WTC11 (cell line): ENCODE data around the gene CD69. TPM values are rescaled to one million over a fixed set of nuclear protein-coding genes. Genes with fewer than 3 reads are reported as not detected.

ENCODE experiments used
- ATAC-seq: fragments of 200-7000 bp; cut with Tn5 transposase; 2 replicates; pipeline ENCODE4 v1.10.0; 2021; ENCODE audit warnings: mild to moderate bottlenecking, moderate library complexity
- CTCF ChIA-PET: fragments of 300-600 bp; sonication (Branson Sonifier 250); formaldehyde crosslinking; loops from one replicate; lab custom pipeline; 2021; ENCODE audit warnings: antibody characterized with exemption; lab: Charles Lee
- POLR2A ChIA-PET: fragments of 350-600 bp; sonication (Branson Sonifier 250); formaldehyde crosslinking; loops from one replicate; lab custom pipeline; 2021; ENCODE audit warnings: antibody characterized with exemption; lab: Charles Lee
- DNase-seq: peaks from one replicate; pipeline ENCODE4 v3.0.0; 2021; ENCODE audit warnings: low spot score
- H3K27ac Mint-ChIP-seq: 2 replicates; pipeline ENCODE4 v1.8.0; 2021; ENCODE audit warnings: mixed read lengths
- H3K27me3 Mint-ChIP-seq: 2 replicates; pipeline ENCODE4 v1.8.0; 2021; ENCODE audit warnings: low read depth, mild to moderate bottlenecking, moderate library complexity, mixed read lengths
- H3K36me3 Mint-ChIP-seq: 2 replicates; pipeline ENCODE4 v1.8.0; 2021; ENCODE audit warnings: mixed read lengths
- H3K4me1 Mint-ChIP-seq: 2 replicates; pipeline ENCODE4 v1.8.0; 2022; ENCODE audit warnings: mixed read lengths
- H3K4me3 Mint-ChIP-seq: 2 replicates; pipeline ENCODE4 v1.8.0; 2021; ENCODE audit warnings: mild to moderate bottlenecking, moderate library complexity, mixed read lengths
- H3K9me3 Mint-ChIP-seq: 2 replicates; pipeline ENCODE4 v1.8.0; 2021; ENCODE audit warnings: mixed read lengths
- ATF3 ChIP-seq: sonication (generic); formaldehyde crosslinking; conservative IDR thresholded peaks from 2 replicates; pipeline ENCODE4 v1.8.1; 2022; ENCODE audit warnings: mild to moderate bottlenecking, missing genetic modification reagents
- CBFB ChIP-seq: sonication (generic); formaldehyde crosslinking; IDR thresholded peaks from 2 replicates; pipeline ENCODE4 v1.8.1; 2022; ENCODE audit warnings: mild to moderate bottlenecking, low read depth, missing genetic modification reagents
- ELF4 ChIP-seq: sonication (generic); formaldehyde crosslinking; IDR thresholded peaks from 2 replicates; pipeline ENCODE4 v1.8.1; 2022; ENCODE audit warnings: low read depth, mild to moderate bottlenecking, moderate library complexity, missing genetic modification reagents
- GRHL2 ChIP-seq: fragments of 250-450 bp; sonication (Bioruptor Pico); IDR thresholded peaks from 2 replicates; pipeline ENCODE4 v1.8.0; 2022; ENCODE audit warnings: mild to moderate bottlenecking, moderate library complexity; ENCODE audit not compliant: insufficient replicate concordance, severe bottlenecking
- GTF2I ChIP-seq: fragments of 250-450 bp; sonication (Bioruptor Pico); conservative IDR thresholded peaks from 2 replicates; pipeline ENCODE4 v1.4.0; 2021; ENCODE audit warnings: mild to moderate bottlenecking
- JUN ChIP-seq: sonication (generic); formaldehyde crosslinking; IDR thresholded peaks from 2 replicates; pipeline ENCODE4 v1.8.0; 2023; ENCODE audit warnings: mild to moderate bottlenecking, missing genetic modification reagents
- MLX ChIP-seq: sonication (generic); formaldehyde crosslinking; IDR thresholded peaks from 2 replicates; pipeline ENCODE4 v1.8.1; 2023; ENCODE audit warnings: mild to moderate bottlenecking, missing genetic modification reagents, moderate library complexity
- SMAD3 ChIP-seq: sonication (generic); formaldehyde crosslinking; IDR thresholded peaks from 2 replicates; pipeline ENCODE4 v1.8.0; 2022; ENCODE audit warnings: missing genetic modification reagents, mild to moderate bottlenecking, borderline replicate concordance
- TEAD4 ChIP-seq: sonication (generic); formaldehyde crosslinking; IDR thresholded peaks from 2 replicates; pipeline ENCODE4 v1.8.0; 2022; ENCODE audit warnings: mild to moderate bottlenecking, missing genetic modification reagents
- ZNF121 ChIP-seq: sonication (generic); formaldehyde crosslinking; IDR thresholded peaks from 2 replicates; pipeline ENCODE4 v1.8.0; 2023; ENCODE audit warnings: missing genetic modification reagents
- ZNF138 ChIP-seq: sonication (generic); formaldehyde crosslinking; conservative IDR thresholded peaks from 2 replicates; pipeline ENCODE4 v1.8.1; 2022; ENCODE audit warnings: mild to moderate bottlenecking, moderate library complexity, missing genetic modification reagents
- ZNF423 ChIP-seq: fragments of 250-450 bp; sonication (Bioruptor Pico); IDR thresholded peaks from 2 replicates; pipeline ENCODE4 v2.1.2; 2022; ENCODE audit warnings: mild to moderate bottlenecking, moderate library complexity
- ZNF425 ChIP-seq: fragments of 250-450 bp; sonication (Bioruptor Pico); conservative IDR thresholded peaks from 2 replicates; pipeline ENCODE4 v1.9.0; 2021; ENCODE audit warnings: mild to moderate bottlenecking
- total RNA-seq: library from RNA; stranded (reverse); gene quantifications from 3 replicates; pipeline ENCODE4 v1.2.3, GENCODE V29; 2021
- TF ChIP-seq, protein P1 (sequence below): sonication (generic); formaldehyde crosslinking; IDR thresholded peaks from 2 replicates; pipeline ENCODE4 v1.8.0; 2023; ENCODE audit warnings: missing genetic modification reagents, mild to moderate bottlenecking, borderline replicate concordance
- TF ChIP-seq, protein P2 (sequence below): sonication (generic); formaldehyde crosslinking; IDR thresholded peaks from 2 replicates; pipeline ENCODE4 v1.8.1; 2022; ENCODE audit warnings: low read depth, missing genetic modification reagents, borderline replicate concordance
- TF ChIP-seq, protein P3 (sequence below): sonication (generic); formaldehyde crosslinking; conservative IDR thresholded peaks from 2 replicates; pipeline ENCODE4 v1.8.1; 2023; ENCODE audit warnings: mild to moderate bottlenecking, low read depth, missing genetic modification reagents, moderate library complexity
- TF ChIP-seq, protein P4 (sequence below): sonication (generic); formaldehyde crosslinking; IDR thresholded peaks from 2 replicates; pipeline ENCODE4 v1.8.1; 2022; ENCODE audit warnings: missing genetic modification reagents, borderline replicate concordance

CD69 gene
- total RNA-seq, 1 experiment from 2014 or later = 0.42 TPM

GRCh38 chr12:9758119-9758518, 2.6 kb downstream of the CD69 start (continued):
- TF ChIP-seq, protein P1, sequence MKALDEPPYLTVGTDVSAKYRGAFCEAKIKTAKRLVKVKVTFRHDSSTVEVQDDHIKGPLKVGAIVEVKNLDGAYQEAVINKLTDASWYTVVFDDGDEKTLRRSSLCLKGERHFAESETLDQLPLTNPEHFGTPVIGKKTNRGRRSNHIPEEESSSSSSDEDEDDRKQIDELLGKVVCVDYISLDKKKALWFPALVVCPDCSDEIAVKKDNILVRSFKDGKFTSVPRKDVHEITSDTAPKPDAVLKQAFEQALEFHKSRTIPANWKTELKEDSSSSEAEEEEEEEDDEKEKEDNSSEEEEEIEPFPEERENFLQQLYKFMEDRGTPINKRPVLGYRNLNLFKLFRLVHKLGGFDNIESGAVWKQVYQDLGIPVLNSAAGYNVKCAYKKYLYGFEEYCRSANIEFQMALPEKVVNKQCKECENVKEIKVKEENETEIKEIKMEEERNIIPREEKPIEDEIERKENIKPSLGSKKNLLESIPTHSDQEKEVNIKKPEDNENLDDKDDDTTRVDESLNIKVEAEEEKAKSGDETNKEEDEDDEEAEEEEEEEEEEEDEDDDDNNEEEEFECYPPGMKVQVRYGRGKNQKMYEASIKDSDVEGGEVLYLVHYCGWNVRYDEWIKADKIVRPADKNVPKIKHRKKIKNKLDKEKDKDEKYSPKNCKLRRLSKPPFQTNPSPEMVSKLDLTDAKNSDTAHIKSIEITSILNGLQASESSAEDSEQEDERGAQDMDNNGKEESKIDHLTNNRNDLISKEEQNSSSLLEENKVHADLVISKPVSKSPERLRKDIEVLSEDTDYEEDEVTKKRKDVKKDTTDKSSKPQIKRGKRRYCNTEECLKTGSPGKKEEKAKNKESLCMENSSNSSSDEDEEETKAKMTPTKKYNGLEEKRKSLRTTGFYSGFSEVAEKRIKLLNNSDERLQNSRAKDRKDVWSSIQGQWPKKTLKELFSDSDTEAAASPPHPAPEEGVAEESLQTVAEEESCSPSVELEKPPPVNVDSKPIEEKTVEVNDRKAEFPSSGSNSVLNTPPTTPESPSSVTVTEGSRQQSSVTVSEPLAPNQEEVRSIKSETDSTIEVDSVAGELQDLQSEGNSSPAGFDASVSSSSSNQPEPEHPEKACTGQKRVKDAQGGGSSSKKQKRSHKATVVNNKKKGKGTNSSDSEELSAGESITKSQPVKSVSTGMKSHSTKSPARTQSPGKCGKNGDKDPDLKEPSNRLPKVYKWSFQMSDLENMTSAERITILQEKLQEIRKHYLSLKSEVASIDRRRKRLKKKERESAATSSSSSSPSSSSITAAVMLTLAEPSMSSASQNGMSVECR = no peak
- TF ChIP-seq ZNF138 (CRISPR knock-in tag) (no peak), ZNF423 (CRISPR knock-in tag) (no peak), CBFB (CRISPR knock-in tag) (no peak), ELF4 (no peak), ZNF425 (no peak), SMAD3 (CRISPR knock-in tag) (no peak)
- TF ChIP-seq, protein P2, sequence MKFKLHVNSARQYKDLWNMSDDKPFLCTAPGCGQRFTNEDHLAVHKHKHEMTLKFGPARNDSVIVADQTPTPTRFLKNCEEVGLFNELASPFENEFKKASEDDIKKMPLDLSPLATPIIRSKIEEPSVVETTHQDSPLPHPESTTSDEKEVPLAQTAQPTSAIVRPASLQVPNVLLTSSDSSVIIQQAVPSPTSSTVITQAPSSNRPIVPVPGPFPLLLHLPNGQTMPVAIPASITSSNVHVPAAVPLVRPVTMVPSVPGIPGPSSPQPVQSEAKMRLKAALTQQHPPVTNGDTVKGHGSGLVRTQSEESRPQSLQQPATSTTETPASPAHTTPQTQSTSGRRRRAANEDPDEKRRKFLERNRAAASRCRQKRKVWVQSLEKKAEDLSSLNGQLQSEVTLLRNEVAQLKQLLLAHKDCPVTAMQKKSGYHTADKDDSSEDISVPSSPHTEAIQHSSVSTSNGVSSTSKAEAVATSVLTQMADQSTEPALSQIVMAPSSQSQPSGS (CRISPR knock-in tag) = no peak
- TF ChIP-seq, protein P3, sequence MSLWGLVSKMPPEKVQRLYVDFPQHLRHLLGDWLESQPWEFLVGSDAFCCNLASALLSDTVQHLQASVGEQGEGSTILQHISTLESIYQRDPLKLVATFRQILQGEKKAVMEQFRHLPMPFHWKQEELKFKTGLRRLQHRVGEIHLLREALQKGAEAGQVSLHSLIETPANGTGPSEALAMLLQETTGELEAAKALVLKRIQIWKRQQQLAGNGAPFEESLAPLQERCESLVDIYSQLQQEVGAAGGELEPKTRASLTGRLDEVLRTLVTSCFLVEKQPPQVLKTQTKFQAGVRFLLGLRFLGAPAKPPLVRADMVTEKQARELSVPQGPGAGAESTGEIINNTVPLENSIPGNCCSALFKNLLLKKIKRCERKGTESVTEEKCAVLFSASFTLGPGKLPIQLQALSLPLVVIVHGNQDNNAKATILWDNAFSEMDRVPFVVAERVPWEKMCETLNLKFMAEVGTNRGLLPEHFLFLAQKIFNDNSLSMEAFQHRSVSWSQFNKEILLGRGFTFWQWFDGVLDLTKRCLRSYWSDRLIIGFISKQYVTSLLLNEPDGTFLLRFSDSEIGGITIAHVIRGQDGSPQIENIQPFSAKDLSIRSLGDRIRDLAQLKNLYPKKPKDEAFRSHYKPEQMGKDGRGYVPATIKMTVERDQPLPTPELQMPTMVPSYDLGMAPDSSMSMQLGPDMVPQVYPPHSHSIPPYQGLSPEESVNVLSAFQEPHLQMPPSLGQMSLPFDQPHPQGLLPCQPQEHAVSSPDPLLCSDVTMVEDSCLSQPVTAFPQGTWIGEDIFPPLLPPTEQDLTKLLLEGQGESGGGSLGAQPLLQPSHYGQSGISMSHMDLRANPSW (CRISPR knock-in tag) = no peak
- TF ChIP-seq, protein P4, sequence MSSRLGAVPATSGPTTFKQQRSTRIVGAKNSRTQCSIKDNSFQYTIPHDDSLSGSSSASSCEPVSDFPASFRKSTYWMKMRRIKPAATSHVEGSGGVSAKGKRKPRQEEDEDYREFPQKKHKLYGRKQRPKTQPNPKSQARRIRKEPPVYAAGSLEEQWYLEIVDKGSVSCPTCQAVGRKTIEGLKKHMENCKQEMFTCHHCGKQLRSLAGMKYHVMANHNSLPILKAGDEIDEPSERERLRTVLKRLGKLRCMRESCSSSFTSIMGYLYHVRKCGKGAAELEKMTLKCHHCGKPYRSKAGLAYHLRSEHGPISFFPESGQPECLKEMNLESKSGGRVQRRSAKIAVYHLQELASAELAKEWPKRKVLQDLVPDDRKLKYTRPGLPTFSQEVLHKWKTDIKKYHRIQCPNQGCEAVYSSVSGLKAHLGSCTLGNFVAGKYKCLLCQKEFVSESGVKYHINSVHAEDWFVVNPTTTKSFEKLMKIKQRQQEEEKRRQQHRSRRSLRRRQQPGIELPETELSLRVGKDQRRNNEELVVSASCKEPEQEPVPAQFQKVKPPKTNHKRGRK = no peak

GRCh38 chr12:9757433-9758025, 3.2 kb downstream of the CD69 start:
- no peak overlapping the region for H3K4me3 Mint-ChIP-seq
- DNase-seq (no peak), ATAC-seq (no peak)
- no peaks in the 10 kb centered on the region for H3K27me3 Mint-ChIP-seq
- H3K9me3 Mint-ChIP-seq = no peaks in the 10 kb centered on the region
- H3K36me3 Mint-ChIP-seq = no peaks in the 10 kb centered on the region
- CTCF ChIA-PET = interaction anchor here (1.5 to 3.7 kb wide), 3 partner anchors 40 to 396 kb away, joined by 3 to 22 read pairs (median 7); no protein-coding TSS in a partner anchor
- no peak overlapping the region for H3K27ac Mint-ChIP-seq
- H3K4me1 Mint-ChIP-seq = peaks cover 11% of the 10 kb centered on the region
- POLR2A ChIA-PET = no interaction called here
- TF ChIP-seq ELF4 (no peak), TEAD4 (CRISPR knock-in tag) (no peak), GRHL2 (CRISPR knock-in tag) (no peak), JUN (no peak), ATF3 (CRISPR knock-in tag) (no peak), MLX (CRISPR knock-in tag) (no peak), ZNF121 (CRISPR knock-in tag) (no peak), GTF2I (CRISPR knock-in tag) (no peak)
- TF ChIP-seq, protein P2 (CRISPR knock-in tag) = no peak
